HG03139 (cell line): ENCODE data around the gene KAZN.

Source experiments
- ATAC-seq: cut with Tn5 transposase; IDR thresholded peaks from one replicate; pipeline ENCODE4 v1.9.1; 2021; ENCODE audit not compliant: unreplicated experiment

The KAZN gene

DNA sequence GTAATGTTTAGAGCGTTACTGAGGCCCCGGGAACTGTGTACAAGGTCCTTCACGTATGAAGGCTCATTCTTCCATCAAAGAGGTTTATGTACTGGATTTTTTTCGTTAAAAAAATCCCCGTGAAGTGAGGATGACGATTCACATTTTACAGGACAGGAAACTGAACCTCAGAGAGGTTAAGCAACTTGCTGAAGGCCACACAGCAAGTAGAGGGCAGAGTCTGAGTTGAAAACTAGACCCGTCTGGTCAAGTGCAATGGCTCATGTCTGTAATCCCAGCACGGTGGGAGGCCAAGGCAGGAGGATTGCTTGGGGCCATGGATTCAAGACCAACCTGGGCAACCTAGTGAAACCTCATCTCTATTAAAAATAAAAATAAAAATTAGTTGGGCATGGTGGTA lies 140.2 kb downstream of the KAZN start:
- ATAC-seq: no peak

DNA sequence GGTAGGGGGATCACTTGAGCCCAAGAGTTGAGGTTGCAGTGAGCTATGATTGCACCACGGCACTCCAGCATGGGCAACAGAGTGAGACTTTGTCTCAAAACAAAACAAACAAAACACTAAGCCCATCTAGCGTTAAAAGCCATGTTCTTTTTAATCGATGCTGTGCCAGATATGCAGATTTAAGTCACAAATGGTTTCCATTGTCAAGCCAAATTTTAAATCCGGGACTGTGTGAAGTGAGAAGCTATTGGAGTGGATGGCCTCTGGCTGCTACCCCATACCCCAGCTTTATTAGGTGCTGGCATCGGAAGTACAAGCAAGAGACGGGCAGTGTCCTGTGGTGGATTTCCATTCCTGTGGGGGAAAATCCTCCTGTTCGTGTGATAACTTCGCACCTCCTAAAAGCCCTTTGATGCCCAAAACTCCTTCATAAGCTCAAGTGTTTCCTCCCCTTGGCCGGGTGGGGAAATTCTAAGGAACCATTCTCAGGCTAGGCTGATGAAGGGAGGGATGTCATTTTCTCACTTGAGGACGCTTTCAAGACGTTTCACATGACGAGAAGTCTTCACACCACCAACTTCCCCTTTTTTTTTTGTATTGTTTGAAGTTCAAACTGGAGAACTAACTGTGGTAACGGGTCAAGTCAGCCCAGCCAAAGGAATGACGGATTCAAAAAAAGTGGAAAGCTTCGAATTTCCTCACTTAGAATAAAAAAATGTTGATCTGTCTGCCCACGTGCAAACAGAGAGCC lies 140.8 kb downstream of the KAZN start:
- ATAC-seq: no peak

DNA sequence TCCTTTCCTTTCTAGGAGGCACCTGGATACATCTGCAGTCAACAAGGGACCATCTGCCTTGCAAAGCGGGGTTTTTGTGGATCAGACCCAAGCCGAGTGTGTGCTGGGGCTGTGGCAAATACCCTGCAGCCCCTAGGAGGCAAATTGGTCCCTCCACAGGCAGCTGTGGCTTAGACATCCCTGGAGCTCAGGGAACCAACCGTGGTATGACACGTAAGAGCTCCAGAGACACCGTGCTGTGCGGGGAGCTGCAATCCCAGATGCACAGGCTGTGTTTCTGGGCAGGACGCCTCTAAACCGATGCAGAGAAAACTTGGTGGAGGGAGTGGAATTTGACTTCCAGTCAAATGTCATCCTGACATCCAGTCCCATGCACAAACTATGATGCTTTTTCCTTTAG lies 141.5 kb downstream of the KAZN start:
- no peak for ATAC-seq

DNA sequence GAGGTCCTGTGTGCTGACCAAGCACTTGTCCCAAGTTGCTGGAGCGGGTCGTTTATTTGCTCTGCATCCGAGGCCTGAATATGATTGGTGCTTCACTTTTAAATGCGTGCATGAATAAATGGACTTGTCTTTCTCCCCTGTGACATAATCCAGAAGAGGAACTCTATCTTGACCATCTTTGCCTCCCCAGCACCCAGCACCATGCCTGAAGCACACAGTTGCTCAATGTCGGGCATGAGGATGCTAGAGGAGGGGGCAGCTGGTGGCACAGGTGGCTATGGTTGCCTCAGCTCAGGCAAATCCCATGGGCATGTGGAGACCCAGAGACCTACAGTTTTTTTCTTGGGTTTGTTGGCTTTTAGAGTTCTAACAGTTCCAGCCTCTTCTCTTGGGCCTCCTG lies 142.6 kb downstream of the KAZN start:
- ATAC-seq: no peak

DNA sequence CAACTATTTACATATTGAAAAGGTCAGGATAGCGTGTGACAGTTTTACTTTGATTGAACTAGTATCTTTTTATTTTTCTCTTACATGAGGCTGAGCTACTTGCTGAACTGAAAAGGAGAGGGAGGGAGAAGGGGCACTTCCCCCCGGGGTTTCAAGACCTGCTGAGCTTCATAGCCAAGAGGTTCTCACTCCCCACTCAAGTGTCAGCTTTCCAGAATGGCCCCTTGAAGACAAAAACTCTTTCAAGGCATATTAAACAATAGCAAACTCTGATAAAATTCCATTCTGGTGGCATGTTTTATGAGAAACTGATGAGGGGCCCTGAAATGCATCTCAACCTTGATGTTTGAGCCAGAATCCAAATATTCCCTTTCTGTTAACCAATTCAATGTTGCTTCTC lies 143.0 kb downstream of the KAZN start:
- no peak for ATAC-seq

DNA sequence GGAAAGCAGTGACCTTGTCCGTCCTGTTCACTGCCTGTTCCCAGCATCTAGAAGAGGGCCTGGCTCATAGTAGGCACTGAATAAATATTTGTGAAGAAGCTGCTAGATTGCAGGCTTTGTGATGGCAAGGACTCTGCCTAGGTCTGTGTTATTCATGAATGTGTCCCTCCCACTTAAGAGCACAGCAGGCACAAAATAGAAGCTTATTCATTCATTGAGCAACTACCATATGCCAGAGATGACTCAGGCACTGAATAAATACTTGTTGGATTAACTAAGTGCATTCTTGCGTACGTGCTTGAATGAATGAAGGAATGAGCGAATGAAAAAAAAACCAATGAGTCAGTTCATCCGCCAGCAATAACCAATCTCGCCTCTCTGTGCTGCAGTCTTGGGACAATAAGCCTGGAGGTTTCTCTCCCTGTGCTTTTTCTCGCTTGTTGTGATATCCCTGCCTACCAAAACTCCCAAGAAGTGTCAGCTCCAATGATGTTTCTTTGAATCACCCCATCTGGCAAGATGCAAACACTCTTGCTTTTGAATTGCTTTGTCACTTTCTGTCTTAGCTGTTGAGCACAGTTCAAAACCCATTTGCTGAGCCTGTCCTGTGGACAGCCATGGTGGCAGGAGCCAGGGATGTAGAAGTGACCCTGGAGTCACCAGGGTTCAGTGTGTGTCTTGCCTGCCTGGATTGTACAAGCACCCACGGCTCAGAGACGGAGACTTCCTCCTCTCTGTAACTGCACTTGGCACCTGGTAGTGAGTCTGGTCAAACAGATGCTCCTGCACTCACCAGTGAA lies 143.9 kb downstream of the KAZN start:
- ATAC-seq: no peak

DNA sequence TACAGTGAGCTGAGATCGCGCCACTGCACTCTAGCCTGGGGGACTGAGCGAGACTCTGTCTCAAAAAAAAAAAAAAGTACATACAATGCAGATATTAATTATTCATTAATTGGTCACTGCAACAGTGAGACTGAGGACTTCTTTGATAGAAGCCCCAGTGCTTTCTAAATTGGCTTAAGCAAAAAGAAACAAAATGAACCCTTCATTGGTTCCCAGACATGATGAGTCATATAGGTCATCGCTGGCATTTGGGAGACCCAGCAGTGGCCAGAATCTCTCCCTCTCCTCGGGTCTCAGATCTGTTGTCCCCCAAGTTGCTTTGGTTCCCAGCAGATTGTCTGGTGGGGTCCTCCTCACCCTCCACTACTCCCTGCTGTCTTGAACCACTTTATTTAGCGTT lies 144.9 kb downstream of the KAZN start:
- ATAC-seq: no peak

DNA sequence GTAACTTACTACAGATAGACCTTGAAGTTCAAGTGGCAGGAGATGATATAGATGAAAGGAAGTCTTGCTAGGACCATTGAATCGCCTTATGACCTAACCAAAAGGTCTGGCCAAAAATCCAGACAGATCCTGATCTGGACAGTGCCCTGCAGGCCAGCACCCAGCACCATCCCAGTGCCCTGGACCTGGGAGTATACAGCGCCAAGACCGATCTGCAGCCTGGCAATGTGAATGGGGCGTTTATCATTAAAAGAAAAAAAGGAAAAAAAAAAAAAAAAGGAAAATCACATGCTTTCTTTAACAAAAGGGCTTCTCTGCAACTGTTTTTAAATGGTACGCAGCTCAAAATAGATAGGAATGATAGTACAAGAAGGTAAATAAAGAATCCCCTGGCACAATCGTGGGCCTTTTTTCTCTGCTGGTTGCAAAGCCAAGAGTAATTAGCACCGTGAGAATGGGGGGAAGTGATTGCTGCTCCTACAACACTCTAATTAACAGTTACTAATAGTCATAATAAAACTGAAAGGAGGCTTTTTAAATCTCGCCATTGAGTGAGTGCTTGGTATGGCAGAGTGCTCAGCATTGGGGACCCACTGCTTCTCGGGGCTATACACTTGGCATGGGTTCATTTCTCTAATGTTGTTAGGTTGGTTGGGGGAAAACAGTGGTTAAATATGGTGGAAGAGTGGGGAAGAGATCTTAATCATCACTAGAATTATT lies 146.7 kb downstream of the KAZN start:
- no peak for ATAC-seq

DNA sequence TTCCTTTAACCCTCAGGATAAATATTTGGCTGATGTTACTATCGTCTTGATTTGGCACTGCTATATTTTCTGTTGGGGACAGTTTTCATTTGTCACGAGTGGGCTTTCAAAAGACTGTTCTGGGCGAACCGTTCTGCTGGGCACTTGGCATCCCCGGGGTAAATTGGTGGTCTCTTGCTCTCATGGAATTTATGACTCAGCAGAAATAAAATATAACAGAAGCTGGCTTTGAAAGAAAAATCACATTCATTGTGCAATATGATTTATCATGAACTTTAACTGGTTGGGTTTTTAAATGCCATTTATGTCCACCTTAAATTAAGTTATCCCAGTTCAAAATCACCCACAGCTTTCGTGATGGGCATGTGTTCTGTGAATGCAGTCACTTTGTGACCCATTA lies 147.3 kb downstream of the KAZN start:
- no peak for ATAC-seq

DNA sequence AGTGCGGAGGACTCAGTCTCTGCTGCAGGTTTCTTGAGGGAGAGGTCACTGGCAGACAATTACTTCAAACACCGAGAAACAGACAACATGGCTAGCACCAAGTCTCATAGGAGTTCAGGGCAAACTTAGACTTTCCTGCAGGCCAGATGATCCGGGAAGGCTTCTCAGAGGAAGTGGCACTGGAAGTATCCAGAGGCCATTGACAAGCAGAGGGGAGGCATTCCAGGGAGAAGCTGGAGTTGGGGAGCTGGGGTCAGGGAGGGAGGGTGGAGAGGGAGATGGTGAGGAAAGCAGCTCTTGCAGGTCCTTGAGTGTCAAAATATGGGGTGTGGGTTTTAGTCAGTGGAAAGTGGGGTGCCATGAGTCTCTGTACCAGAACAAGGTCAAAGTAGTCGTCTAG lies 147.9 kb downstream of the KAZN start:
- ATAC-seq: no peak

DNA sequence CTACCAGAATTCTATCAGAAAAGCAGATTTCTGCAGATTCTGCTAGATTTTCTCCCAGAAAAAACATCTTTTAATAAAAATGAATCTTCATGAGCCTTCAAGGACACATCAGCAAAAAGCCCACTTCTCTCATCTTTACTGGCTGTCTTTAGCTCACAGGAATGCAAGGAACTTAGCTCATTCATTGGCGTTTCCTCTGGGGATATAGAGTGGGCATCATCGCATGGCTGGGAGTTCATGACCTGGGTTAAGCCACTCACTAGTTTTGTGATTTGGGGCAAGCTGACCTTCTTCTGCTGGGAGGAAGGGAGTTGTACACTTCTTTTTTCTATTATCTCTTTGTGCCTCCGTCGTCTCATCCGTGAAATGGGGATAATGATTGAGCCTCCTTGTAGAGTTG lies 149.7 kb downstream of the KAZN start:
- no peak for ATAC-seq

DNA sequence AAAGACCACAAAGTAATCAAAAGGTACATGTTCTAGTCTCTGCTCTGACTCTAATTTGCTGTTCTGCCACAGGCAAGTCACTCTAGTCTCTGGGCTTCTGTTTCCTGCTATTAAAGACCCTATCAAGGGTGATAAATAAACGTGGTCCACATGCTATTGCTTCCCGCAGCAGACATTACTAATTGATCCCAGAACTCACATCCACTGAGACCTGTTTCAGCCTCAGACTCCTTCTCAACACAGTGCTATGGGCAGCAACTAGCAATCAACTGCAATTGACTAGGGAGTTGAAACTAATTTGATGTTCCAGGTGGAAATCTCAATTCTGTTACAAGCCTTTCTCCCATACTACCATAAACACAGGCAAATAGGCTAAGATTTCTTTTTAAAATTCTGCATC lies 150.5 kb downstream of the KAZN start:
- ATAC-seq: no peak

DNA sequence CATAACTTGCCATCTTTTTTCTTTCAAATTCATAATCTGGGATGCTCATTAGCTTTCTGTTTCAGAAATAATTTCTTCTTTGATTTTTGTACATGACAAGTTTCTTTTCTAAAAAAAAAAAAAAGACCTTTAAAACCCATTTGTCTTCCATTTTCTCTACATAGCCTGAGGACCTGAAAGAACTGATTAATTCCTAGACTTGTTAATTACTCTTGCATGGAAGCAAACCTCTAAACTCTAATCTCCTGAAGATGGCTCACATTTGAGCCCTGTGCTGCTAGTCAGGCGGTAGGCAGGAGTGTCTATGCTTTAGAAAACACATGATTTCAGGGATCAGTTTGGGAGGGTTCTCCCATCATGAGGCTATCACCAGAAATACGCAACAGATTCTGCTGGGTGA lies 152.0 kb downstream of the KAZN start:
- ATAC-seq: no peak

DNA sequence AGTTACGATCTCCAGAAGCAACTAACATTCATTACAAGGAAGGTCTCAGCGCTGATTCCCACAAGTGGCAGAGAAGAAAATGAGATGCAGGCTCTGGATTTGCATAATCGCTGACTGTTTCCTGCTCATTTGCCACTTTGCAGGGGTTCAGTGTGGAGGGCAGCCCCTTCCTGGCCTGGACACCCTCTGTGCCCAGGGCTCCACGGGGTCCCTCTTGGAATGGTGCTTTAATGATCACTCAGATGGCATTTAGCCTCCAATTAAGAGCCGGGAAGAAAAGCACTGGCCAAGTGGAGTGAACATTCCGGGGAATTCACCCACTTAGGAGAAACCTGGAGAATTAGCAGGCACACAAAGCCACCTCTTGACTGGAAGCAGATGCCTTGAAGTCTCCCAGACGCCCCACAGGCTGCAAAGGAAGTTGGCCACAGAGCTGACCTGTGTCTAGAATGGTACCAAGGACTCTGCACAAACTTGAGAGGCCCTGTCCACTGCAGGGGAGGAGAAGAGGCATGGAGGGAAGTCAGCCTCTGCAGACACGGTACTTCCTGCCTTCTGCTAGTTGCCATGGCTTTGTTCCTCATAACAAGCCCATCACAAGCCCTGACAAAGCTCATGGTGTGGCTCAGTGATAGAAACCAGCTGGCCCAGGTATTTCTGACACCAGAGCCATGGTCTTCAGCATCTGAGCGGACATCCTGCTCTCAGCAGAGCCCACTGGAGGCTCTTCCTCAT lies 157.2 kb downstream of the KAZN start:
- ATAC-seq: no peak

DNA sequence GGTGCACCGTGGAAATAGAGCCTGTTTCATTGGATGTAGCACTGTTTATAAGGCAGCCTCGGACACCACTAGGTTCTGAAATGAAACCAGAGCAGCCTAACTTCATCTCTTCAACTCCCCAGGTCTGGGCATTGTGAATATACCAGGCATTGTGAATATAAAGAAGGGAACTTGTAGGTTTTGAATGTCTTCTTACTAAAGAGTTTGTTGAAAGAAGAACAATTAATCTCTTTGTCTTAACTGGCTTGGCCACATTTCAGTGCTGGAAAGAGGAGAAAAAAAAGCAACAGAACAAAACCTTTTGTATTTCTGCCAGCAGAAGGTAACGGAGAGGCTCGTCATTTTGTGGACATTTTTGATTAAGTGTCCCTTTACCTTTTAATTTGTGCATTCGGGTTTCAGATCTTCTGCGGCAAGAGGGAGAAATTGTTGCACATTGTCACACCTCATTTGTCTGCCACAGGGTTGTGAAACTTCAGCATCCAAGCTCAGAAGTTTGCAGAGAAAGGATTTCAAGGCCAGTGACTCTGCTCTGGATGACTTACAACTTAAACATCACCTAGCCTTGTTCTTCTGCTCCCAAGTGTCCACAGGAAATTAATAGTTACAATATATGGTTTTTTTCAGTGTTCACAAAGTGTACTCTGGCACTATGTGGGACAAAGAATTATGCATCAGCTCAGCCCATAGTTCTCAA lies 158.3 kb downstream of the KAZN start:
- ATAC-seq: no peak

DNA sequence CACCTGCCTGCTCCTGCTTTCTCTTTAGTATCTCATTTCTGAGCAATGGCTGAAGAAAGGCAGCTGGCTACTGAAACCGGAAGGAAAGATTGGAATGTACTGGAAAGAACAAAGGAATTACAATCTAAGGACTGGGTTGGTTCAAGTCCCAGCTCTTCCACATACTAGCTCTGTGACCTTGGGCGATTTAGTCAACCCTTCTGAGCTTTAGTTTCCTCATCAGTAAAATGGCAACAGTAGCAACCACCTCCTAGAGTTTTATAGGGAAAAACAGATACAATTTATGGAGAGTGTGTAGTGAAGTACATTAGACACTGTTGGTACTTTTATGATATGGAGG lies 158.8 kb downstream of the KAZN start:
- no peak for ATAC-seq

DNA sequence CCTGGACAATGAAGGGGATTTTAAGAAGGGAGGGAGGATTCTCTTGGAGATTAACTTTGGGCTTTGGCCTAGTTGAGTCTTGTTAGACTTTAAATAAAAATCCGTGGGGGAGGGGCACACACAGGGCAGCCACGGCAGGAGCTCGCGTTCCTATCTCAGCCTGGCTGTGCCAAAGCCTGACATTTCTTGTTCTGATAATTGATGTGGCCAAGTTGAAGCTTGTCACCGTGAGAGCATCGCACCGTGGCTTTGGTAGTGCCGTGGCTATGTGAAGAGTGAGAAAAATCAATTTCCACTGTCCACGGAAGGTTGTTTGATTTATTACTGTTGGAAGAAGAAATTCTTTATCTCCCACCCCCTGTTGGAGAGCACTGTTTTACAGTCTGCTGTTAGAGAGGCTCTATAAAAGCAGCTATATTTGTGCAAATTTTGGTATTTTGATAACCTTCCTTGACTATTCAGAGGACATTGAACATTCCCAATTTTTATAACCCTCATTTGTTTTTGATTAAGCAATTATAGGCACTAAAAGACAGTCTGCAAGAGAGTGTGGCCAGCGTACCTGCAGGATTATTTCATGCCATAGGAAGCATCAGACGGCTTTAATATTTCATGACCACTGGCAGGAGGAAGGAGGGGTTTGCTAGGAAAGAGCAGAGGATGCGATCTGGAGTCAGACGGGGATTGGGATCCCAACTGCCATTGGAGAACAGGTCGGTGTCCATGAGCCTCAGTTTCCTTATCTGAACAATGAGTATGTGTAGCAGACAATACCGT lies 160.7 kb downstream of the KAZN start:
- no peak for ATAC-seq

DNA sequence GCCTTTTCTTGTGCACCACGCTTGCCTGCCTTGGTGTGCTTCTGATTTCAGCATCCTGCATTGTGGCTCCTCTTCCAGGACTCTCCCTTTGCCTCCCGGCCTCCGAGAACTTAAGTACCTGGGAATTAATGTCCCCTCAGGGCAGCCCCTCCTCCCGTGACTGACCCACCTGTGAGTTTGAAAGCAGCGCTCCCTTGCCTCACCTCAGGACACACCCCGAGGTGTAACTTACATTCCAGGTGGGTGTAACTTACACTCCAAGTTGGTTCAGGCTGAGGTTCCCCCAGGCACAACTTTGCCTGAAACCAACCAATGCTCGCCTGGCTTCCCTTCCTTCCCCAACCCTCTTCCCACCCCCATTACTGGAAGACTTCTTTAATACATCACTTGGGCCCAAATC lies 161.4 kb downstream of the KAZN start:
- no peak for ATAC-seq

DNA sequence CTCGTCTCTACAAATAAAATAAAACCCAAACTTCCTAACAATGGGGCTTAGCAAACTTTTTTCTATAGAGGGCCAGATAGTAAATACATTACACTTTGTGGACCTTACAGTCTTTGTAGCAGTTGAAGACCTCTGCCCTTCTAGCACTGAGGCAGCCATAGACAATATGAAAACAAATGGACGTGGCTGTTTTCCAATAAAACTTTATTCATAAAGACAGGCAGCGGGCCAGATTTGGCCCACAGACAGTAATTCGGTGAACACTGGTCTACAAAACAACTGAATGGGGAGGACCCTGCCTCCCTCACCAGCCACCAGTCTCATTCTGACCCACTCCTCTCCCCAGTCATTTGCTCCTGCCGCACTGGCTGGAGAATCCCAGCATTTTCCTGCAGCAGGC lies 162.3 kb downstream of the KAZN start:
- no peak for ATAC-seq
